HG03159 (cell line): ENCODE results near the gene LRRC47.

Source experiments
- ATAC-seq: cut with Tn5 transposase; IDR thresholded peaks from one replicate; pipeline ENCODE4 v1.9.1; 2021; ENCODE audit warnings: mild to moderate bottlenecking, moderate library complexity; ENCODE audit not compliant: unreplicated experiment

The LRRC47 gene

DNA sequence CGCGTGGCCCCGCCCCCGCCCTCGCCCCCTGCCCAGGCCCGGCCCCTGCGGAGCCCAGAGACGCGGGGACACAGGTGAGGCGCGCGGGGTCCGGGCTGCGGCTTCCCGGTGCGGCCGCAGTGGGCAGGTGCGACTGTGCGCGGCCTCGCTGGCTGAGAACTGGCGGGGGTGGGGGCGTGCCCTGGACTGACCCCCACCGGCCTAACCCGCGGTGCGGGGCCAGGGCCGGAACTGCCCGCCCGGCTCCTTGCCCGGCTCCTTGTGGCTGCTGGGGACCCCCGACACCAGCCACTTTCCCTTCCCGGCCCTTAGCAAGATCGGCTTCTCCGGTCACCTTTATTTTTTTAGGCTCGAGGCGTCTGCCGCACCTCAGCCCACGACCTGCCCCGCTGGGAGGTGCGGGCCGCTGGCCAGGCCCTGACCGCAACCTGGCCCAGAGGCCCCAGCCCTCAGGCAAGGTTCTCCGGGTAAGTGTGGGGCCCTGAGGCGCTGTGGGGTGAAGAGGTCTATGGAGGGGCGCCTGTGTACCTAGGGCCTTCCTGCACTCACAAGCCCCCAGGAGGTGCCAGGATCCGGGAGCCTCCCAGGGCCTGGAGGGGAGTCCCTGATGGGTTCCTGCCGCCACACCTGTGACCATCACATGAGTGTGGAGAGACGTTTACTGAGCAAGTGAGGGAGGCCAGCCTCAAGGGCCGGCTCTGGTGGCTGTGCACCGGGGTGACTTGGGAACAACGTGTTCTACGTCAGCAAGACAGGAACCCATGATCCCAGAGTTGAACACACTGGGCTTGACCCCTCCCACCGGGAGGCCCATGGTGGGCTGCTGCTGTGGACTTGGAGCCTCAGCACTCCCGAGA is 23.4 kb downstream of the LRRC47 start, which contains the start of gene SMIM1:
SMIM1 (plus strand) TSS at position 35 of the 857 bp plus-strand sequence. CDS start 2,625 bp downstream, outside the sequence.
- ATAC-seq, result no peak

DNA sequence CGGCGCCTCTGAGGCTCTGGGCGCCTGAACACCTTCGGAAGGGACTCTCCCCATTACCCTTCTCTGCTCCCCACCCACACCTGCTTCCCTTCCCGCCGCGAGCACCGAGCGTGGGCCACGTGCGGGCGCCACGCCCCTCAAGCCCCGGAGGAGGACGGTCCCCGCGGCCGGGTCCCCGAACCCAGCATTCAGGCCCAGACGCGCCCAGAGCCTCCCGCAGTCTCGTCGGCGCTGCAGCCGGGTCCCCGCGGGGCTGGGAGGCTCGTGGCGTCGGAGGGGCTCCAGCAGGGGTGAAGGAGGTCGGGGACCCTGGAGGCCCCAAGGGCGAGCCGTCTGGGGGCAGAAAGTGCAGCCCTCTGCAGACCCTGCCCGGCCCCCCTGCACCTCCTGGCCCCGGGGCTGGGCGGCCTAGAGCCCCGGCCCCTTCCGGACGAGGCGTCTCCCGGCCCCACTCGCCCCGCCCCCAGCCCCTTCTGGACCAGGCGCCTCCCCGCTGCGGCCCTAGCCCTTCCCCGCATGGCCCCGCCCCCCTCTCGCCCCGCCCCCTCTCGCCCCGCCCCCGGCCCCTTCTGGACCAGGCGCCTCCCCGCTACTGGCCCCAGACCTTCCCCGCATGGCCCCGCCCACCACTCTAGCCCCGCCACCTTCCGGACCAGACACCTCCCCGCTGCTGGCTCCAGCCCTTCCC is 24.1 kb downstream of the LRRC47 start:
- ATAC-seq, result peak; percentile 60

DNA sequence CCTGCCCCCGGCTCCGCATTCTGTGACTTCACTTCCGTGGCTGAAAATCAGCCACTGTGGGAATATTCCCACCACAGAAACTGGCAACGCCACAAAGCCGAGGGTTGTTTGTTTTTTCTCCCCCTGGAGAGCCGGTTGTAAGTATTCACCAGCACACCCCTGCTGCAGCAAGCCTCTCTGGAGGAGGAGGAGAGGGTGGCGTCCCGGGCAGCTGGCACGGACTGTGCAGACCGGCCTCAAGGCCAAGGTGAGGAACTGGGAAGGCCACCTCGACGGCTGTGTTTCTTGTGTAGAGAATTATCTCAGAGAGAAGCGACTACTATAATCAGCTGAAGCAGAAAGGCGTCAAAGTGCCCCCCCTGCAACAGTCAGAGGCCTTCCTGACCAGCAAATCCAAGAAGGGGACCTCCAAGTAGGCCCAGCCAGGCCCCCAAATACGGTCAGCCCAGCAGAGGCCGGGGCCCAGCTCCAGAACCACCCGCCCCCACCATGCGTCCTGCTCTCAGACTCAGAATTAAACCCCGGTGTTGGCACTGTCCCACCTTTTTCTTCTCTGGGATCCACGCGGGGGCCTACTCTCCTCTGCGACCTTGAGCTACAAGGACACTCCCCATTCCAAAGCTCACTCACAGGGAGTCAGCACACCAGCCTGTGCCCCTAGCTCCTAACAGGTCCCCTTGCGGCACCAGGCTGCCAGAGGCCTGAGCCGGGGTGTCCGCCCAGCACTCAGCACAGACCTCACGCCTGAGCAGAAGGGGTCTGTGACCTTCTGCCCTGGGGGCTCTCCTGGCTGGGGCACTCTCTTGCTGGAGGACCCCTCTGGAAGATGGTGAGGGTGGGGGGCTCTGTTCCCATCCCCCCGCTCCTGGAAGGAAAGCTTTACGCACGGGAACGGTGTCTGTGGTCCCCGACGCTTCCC is 24.9 kb downstream of the LRRC47 start:
- no peak for ATAC-seq

DNA sequence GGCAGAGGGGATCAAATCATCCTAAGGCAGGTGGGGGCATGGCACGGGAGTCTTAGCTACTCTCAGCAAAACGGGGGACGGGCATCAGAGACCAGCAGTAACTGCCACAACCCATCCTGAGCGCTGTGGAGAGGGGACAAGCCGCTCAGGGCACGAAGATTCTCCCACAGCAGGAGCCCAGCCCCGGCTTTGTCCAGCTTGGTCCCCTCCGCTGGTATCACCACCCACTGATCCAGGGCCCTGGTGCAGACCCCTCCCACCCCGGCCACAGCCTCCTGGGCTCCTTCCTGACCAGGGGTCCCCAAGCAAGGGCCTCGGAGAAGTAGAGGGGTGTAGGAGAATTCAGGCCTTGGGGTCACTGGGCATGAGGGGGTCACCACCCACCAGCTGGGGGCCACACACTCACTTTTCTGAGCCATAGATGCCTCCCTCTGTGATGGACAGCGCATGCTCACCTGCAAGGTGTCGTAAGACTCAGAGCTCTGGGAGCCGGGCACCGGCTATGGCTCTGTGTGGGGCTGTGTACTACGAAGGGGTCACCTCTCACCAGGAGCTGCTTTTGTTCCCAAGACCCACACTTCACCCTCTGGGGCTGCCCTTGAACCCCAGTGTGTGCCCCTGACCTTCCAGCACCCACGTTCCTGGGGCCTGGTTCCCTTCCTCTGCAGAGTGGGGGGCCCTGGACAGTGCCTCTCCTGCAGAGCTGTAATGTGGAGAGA is 26.1 kb downstream of the LRRC47 start:
- no peak for ATAC-seq

DNA sequence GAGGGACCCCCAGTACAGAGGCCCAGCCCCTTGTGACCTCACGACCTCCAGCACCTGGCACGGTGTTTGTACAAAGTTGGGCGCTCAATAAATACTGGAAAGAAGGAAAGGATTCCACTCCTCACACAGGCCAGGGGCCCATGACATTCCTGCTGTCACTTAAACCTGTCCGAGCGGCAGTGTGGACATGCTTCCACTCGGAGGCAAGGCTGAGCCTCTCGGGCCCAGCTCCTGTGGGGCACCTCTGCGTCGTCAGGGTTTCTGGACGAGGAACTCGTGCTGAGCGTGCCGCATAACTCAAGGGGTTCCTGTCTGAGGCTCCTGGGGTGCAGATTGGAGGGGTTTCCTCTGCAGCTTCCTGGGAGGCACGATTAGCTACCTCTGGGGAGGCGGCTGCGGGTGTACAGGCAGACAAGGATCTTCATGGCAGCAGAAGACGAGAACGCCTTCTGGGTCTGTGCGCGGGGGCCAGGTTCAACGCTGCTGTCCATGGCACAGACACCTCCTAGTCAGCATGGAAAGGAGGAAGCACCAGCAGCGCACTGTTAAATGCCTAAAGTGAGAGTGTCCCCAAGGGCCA is 27.4 kb downstream of the LRRC47 start:
- ATAC-seq, result no peak

DNA sequence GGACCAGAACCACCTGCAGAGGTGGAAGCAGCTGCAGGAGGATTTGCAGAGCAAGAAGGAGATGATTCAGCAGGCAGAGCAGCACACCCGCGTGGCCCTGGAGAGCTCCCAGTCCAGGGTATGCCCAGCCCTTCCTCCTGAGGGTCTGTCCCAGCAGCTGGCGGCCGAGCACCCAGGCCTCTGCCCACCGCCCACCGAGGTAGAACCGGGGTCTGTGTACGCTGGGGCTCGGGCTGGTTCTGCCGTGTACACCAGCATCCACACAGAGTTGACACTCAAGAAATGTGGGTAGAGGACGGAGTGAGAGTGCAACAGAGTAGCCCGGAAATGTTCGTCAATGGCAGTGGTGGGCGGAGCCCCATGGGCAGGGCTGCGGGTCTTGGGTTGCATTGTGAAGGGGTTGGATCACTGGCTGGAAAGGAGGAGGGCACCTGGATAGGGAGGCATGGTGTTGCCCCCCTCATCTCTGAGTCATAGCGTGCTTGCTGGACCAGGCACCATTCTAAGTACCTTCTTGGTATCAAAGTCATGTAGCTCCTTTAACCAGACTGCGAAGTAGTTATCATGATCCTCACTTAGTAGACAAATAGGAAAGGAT is 28.9 kb downstream of the LRRC47 start:
- ATAC-seq, result no peak

DNA sequence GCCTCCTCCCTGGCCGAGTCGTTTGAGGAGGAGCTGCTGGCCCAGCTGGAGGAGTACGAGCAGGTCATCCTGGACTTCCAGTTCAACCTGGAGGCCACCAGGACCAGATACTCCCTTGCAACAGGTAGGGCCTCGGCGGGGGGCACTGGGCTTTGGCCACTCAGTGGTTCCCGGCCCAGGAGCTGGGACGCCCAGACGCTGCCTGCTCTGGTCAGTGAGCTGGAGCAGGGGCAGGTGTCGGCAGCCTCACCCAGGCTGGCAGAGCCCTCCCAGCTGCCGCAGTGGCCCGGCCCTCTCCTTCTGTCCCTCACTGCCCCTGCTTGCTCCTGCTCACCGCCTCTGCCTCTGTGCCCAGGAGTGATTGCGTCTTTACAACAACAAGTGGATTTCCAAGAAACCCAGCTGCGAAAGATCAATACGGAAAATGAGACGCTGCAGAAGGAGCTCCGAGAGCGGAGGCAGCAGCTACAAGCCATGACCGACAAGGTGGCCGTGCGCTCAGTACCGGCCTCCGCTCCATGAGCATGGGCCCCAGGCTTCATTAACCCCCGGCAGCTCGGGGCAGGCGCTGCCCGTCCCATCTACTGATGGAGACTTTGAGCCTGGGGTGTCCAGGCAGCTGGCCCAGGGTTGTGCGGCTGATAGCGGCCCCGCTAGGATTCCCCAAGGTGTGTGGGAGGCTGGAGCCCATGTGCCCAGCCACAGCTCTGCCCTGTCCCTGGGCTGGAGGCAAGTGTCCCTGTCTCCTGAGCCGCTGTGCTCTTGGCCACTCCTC is 32.8 kb downstream of the LRRC47 start:
- ATAC-seq, result no peak

DNA sequence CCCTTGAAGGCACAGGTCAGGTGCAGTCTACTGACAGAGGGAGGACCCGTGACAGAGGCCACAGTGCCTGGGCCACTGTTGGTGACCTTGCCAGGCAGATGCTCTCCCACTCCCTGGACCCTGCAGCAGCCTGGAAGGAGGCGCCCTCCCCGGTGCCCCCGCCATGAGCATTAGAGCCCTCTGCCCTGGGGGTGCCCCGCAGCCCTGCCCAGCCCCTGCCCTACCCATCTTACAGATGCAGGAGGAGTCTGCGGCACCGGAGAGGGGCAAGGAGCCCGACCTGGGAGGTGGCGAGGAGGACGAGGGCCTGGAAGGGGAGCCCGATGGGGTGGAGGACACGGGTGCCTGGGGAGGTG is 33.4 kb downstream of the LRRC47 start:
- no peak for ATAC-seq

DNA sequence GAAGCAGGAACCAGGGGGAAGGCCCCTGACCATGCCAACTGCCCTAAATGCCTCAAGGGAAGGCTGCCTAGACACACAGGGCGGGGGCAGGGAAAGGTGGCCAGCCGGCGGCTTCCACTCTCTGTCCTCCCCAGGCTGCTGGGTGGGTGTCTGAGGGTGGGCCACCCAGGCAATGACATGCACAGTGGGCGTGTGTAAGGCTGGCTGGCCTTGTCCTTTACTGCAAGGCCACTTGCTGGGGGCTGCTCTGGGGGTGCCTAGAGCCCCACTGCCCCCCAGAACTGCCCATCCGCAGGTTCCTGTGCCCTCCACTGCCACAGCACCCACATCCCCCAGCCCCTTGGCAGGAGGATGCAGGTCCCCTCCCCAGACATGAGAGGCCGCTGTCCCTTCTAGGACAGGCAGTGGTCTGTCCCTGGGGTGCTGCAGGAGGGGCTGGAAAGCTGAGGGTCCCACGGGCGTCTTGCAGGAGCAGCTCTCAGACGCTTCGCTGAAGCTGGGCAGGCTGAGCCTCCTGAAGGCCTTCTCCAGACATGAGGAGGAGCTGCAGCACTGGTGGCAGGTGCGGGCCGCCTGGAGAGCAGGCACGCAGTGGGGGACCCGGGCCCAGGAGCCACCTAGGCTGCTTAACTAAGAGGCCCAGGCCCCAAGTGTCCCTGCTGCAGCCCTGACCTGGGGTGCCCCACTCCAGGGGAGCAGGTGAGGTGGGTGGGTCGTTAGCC is 34.0 kb downstream of the LRRC47 start:
- ATAC-seq, result no peak

DNA sequence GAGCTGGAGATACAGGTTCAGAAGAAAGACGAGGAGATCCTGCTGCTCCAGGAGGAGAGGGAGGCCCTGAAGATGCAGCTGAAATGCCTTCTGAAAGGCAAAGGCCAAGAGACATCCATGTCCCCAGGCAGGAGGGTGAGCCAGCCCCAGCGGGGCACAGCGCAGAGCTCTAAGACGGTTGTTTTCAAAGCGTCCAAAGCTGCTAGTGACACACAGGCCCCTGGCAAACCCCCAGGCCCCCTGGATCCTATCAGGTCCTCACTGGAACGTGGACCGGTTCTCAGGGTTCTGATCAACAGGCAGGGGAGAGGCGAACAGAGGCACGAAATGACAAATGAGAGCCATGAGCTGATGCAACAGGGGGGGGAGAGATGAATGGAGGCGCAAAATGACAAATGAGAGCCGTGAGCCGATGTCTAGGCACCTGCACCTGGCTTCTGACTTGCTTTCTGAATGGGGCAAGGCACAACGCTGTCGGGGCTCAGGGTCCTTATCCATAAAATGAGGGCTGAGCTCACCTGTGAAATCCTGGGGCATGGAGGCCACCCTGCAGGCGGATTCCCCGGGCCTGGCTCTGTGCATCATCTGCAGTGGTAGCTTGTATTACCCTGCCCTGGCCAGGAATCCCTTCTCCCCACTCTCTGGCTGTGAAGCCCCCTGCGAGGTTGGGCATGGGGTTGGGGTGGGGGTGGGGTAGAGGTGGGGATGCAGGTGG is 34.8 kb downstream of the LRRC47 start:
- ATAC-seq, result no peak

DNA sequence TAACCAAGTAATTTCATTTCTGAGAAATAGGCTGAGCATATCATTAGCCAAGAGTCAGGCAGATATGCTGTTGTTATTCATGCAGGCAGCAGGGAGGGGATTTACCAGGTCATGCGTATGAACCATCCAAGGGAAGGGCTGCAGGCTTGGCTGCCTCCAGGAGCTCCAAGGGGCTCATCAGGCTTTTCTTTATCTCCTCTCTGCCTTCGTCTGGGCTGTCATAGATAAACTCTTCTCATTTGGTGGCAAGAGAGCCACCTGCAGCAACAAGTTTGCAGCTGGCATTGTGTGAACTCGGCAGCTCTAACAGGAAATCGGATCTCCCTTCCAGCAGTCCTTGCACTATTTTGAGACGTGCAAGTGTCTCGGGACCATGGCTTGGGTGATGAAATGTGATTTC is 36.5 kb downstream of the LRRC47 start:
- ATAC-seq, result no peak

DNA sequence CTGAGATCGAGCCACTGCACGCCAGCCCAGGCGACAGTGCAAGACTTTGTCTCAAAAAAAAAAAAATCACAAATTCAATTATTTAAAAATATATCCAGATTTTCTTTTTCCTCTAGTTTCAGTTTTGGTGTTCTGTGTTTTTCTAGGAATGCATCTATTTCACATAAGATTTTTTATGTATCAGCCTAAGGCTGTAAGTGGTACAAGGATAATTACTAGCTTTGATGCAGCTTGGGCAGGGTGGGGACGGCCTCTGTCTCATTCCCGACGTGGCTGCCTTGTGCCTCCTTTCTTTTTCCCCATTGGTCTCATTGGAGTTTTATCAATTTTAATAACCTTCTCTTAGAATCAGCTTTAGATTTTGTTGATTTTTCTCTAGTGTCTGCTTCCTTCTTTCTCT is 37.1 kb downstream of the LRRC47 start:
- no peak for ATAC-seq

DNA sequence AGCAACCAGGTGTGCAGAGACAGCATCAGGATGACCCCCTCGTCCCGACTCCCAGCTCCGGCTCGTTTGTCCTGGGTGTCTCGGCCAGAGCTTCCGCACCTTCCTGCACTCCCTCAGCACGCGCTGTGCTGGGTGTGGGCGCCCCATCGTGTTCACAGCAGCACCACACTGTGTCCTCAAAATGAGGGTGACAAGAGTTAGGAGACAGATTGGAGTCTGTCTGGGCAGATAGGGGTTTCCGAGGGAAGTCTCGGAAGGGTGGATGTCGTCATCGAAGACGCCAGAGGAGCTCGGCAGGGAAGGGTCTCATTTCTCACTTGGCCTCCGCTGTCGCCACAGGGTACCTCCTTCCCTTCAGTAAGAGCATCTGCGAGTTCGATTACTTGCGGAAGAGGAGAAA is 39.9 kb downstream of the LRRC47 start:
- ATAC-seq, result no peak

DNA sequence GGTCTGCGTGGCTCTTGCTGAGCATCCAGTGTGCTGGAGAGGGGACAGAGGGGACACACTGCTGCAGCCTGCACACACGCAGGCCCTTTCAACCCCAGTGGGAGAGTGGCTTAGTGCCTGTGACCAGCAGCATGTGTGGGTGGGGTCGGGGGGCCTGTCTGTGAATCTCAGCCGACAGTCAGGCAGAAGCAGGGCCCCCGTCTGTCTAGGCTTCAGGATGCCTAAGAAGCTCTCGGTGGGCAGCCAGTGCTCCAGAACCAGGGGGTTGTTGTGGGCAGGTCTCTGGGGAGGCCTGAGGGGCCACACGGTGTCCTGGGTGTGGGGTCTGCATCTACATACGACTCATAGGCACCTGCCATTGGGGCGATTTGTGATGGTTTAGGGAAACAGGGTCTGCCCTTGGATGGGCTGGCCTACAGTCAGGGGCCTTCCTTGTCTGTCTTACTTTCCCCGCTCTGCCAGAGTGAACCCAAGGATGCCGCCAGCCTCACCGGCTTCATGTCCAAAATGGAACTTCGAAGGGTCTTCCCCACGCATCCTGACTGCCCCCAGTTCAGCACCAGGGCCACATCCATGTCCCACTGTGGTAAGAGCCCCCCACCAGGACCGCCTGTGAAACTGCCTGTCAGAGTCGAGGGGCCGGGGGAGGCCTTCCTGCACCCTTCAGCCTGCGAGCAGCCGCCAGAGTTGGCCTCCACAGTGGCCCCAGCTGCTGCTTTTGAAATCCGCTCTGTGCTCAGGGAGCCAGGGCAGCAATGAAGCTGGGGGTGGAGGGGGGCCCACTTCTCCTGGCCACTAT is 42.4 kb downstream of the LRRC47 start:
- no peak for ATAC-seq

DNA sequence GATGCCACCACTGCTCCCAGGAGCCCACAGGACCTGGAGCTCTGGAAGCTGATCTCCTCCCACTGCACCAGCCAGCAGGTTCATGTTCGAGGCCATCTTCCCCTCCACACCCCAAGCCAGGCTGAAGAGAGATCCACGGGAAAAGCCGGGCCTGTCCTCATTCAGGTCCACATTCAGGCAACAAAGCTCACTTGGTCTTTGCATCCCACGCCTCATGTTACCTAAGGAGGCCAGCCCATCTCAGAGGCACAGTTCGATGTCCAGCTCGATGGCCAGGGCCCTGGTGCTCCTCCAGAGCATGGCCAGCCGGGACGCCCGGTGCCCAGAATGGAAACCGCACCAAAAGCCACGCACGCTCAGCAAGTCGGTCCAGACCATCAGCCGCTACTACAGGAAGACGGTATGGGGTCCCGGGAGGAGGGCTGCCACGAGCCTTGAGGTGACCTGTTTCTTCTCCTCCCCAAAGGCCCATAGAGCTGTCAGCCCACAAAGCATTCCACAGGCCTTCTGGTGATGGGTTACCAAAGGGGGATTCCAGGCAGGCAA is 43.8 kb downstream of the LRRC47 start, which contains the start of gene CCDC27:
CCDC27 (plus strand) TSS at position 51 of the 546 bp plus-strand sequence; CDS start at position 83, 32 bp downstream.
- no peak for ATAC-seq

DNA sequence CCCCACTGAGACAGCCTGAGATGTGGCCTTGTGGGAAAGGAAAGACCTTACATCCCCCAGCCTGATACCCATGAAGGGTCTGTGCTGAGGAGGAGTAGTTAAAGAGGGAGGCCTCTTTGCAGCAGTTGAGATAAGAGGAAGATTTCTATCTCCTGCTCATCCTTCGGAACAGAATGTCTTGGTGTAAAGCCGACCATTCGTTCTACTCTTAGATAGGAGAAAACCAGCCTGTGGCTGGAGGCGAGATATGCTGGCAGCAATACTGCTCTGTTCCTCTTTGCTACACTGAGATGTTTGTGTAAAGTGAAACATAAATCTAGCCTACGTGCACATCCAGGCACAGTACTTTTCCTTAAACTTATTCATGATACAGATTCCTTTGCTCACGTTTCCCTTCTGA is 45.6 kb downstream of the LRRC47 start:
- ATAC-seq, result no peak

DNA sequence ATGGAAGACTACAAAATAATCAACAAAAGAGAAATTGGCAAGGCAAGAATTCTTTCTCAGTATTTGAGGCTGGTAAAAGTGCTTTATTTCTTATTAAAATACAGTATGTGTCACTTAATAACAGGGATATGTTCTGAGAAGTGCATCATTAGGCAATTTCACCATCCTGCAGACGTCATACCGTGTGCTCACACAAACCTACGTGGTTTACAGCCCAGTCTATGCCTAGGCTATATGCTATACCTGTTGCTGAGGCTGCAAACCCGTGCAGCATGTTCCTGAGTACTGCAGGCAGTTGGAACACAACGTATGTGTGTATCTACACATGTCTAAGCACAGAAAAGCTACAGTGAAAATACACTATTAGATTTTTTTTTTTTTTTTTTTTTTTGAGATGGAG is 46.8 kb downstream of the LRRC47 start:
- ATAC-seq, result no peak
